HG03520 (cell line): Measurements from ENCODE around the gene NEU2.
"Not testable (repeated sequence)": the region's sequence is repeated elsewhere in the genome, so short reads cannot be mapped to it uniquely, and the experiment has no call there.

Source experiments
- ATAC-seq: cut with Tn5 transposase; IDR thresholded peaks from one replicate; pipeline ENCODE4 v1.9.1; 2021; ENCODE audit warnings: mild to moderate bottlenecking, moderate library complexity; ENCODE audit not compliant: unreplicated experiment

Gene NEU2

GRCh38 chr2:233009661-233010060 lies 22.8 kb upstream of the NEU2 start:
- ATAC-seq = no peak

GRCh38 chr2:233010569-233011267 lies 21.8 kb upstream of the NEU2 start:
- ATAC-seq = no peak

GRCh38 chr2:233011268-233011650 lies 21.2 kb upstream of the NEU2 start:
- no peak for ATAC-seq

GRCh38 chr2:233011702-233012131 lies 20.8 kb upstream of the NEU2 start:
- no peak for ATAC-seq

GRCh38 chr2:233012301-233012971 lies 20.0 kb upstream of the NEU2 start:
- ATAC-seq = no peak

- no peak for ATAC-seq
These were observed 19.4 kb upstream of the NEU2 start, which contains the start of gene NGEF for GRCh38 chr2:233013027-233013461. Gene NGEF (minus strand): TSS chr2:233013256. CDS start chr2:232974890, 38,366 bp downstream.

- ATAC-seq = no peak
These were observed 18.8 kb upstream of the NEU2 start for GRCh38 chr2:233013650-233014049.

GRCh38 chr2:233015019-233015645 lies 17.3 kb upstream of the NEU2 start:
- no peak for ATAC-seq

- ATAC-seq = no peak
These were observed 14.5 kb upstream of the NEU2 start for GRCh38 chr2:233017947-233018346.

- not testable (repeated sequence) for ATAC-seq
These were observed 12.9 kb upstream of the NEU2 start for GRCh38 chr2:233019610-233020009.

- no peak for ATAC-seq
These were observed 12.0 kb upstream of the NEU2 start for GRCh38 chr2:233020454-233020853.

- ATAC-seq = no peak
These were observed 10.7 kb upstream of the NEU2 start for GRCh38 chr2:233021771-233022170.

- no peak for ATAC-seq
These were observed 9.9 kb upstream of the NEU2 start for GRCh38 chr2:233022561-233022960.

GRCh38 chr2:233023007-233023760 lies 9.3 kb upstream of the NEU2 start:
- ATAC-seq = no peak

GRCh38 chr2:233023761-233024410 lies 8.6 kb upstream of the NEU2 start:
- ATAC-seq = no peak

- ATAC-seq = no peak
These were observed 6.8 kb upstream of the NEU2 start for GRCh38 chr2:233025706-233026105.

GRCh38 chr2:233026198-233026813 lies 6.2 kb upstream of the NEU2 start:
- no peak for ATAC-seq

- ATAC-seq = no peak
These were observed 3.2 kb upstream of the NEU2 start for GRCh38 chr2:233029321-233029720.

GRCh38 chr2:233031556-233032500 lies 644 bp upstream of the NEU2 start:
- no peak for ATAC-seq
